HG03571 (cell line): Measurements from ENCODE around the gene EFHC2.
"Not testable (repeated sequence)": the region's sequence is repeated elsewhere in the genome, so short reads cannot be mapped to it uniquely, and the experiment has no call there.

ENCODE experiments used
- ATAC-seq: cut with Tn5 transposase; IDR thresholded peaks from one replicate; pipeline ENCODE4 v1.9.1; 2021; ENCODE audit not compliant: unreplicated experiment

Gene EFHC2

DNA sequence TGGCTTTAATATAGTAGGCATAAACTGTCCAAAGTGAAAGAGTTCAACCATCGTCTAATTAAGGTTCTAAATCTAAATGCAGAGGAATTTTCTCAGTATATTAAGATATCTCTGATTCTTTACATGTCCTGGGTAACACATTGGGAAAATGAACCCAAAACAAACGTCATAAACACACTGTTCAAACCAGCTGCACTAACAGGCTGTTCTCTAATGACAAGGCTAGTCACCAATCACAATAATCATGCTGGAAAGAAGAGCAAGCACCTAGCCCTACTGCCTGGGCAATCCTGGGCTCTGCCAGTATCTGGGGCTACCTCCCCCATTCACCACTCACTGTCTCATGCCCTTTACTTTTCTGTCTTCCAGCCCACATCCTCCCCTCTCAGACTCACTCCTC is 107.9 kb downstream of the EFHC2 start:
- ATAC-seq, result no peak

DNA sequence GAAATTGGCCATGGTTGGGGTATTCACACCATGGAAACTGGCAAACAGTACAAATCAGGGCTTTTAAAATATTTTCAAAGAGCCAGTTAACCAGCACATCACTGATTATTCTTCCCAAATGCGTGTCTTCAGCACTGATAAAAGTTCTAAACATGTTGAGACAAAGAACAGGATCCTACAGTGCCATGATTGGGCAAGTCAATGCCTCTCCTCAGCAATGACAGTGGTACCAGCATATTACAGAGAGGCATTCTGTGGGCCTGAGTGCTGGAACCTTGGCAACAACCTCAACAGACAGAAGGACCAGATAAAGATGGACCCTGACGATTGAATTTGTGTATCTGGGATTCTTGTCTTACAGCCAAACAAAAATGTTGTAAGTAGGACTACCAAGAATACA is 108.9 kb downstream of the EFHC2 start:
- ATAC-seq, result no peak

GRCh38 chrX:44234116-44234515 is 109.4 kb downstream of the EFHC2 start:
- no peak for ATAC-seq

GRCh38 chrX:44232081-44232480 is 111.4 kb downstream of the EFHC2 start:
- no peak for ATAC-seq

DNA sequence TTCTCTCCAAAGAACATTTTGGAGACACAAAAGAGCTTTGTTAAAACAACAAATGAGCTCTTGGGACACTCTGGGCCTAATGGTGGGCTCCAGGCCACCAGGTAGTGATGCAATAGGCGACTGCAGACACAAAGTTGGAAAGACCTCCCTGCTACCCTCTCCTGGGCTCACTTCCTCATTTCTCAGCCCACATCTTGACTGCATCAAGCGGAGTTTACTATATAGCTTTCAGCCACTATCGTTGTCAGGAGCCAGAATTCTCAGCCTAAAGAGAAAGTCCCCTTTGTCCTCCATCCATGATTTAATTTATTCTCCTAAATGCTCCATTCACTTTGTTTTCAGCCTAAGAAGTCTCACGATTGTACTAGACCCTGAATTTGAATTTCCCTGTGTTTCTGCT is 114.9 kb downstream of the EFHC2 start:
- peak; percentile 59 for ATAC-seq

DNA sequence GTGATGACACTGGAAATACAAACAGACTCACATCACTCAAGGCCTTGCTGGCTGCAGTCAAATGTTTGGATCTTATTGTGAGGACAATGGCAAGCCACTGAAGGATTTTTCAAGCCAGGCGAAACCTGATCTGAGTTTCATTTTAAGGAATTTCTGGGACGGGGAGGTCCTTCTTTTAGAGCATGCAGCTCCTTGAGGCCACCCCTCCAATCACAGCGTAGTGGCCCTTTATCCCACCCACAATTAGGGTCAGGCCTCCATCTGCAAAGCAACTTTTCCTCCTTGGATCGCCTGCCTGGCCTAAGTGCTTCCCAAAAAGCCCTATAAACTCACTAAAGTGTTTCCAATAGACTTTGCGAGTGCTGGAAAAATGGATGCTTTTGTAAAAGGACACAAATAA is 115.5 kb downstream of the EFHC2 start:
- ATAC-seq, result no peak

GRCh38 chrX:44225667-44226066 is 117.8 kb downstream of the EFHC2 start:
- ATAC-seq, result no peak

- ATAC-seq, result no peak
Measured at GRCh38 chrX:44224760-44225159, 118.7 kb downstream of the EFHC2 start.

- no peak for ATAC-seq
Measured at GRCh38 chrX:44223150-44223549, 120.3 kb downstream of the EFHC2 start.

GRCh38 chrX:44218465-44218864 is 125.0 kb downstream of the EFHC2 start:
- no peak for ATAC-seq

DNA sequence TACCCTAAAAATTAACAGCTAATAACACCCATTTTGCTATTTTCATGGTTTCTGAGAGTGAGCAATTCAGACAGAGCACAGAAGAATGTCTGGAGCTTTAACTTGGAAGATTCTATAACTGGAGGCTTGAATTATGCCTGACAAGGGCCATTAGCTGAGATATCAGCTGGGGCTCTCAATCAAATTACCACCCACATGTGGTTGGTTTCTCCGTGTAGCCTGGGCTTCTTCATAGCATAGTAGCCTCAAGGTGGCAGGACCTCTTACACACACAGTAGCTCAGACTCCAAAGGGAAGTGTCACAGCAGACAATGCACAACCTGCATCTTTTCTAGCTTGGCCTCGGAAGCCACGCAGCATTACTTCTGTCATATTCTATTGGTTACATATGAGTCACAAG is 127.3 kb downstream of the EFHC2 start:
- no peak for ATAC-seq

DNA sequence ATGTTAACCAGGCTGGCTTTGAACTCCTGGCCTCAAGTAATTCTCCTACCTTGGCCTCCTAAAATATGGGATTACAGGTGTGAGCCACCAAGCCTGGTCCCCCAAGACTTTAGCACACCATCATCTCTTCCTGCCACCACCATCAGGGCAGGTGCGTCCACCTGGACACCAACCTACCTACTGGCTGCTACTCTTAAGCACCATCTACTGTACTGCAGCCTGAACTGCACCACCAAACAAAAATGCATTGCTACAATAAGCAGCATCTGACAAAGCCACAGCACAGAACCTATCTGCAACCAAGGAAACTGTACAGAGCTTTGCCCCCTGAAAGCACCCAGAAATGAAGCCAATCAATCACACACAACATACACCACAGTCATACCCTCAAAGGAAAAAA is 139.7 kb downstream of the EFHC2 start:
- ATAC-seq, result no peak

GRCh38 chrX:44202596-44202995 is 140.9 kb downstream of the EFHC2 start:
- no peak for ATAC-seq

GRCh38 chrX:44189116-44189515 is 154.4 kb downstream of the EFHC2 start:
- ATAC-seq, result no peak

GRCh38 chrX:44187915-44188314 is 155.6 kb downstream of the EFHC2 start:
- not testable (repeated sequence) for ATAC-seq

- no peak for ATAC-seq
Measured at GRCh38 chrX:44183329-44183728, 160.1 kb downstream of the EFHC2 start.

DNA sequence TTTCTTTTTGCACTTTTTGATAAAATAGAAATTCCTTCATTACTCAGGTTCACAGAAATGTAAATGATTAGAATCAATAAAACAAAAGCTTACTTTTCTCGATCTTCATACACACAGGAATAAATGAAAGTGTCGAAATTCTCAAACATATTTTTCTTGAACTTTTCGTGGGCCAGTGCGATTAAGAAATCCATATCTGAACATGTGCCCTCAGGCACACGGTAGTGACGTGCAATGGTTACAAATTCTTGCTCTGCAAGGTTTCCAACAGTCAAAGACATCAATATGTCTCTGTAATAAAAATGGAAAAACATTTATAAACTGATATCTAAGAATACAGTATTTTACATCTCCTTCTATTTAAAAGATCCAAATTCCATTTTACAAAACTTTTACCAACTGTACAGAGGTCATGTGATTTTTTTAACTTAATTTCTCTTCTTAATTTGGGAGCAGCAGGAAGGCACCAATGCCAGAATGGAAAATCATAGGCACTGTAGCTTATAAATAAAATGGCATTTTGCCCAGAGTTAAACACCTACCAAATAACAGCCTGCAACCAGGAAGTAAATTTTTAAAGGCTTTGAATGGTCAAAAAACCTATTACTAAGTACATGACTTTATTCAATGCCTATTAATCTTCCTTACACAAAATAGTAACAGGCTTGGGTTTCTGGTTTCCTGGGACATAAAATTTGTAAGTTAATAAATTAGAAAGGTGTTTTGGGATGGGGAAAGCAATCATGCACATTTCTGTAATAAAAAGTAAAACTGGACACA is 165.0 kb downstream of the EFHC2 start:
- no peak for ATAC-seq

GRCh38 chrX:44175455-44175854 is 168.0 kb downstream of the EFHC2 start:
- ATAC-seq, result no peak

DNA sequence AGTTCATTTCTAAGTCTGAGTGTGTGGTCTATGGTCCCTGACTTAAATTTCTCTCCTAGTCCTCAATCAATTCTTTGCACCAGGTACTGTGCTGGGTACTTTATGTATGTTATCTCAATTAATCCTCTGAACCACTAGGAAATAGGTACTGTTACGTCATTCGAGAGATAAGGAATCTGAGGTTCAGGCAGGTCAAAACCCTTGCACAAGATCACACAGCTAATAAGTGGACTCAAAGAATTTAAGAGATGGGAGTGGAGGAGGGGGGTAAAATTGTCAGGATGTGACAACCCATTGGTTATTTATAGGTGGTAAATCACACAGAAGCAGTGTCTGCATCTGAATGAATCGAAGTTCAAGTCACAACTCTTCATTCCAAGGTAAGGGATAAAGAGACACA is 169.4 kb downstream of the EFHC2 start:
- ATAC-seq, result no peak

DNA sequence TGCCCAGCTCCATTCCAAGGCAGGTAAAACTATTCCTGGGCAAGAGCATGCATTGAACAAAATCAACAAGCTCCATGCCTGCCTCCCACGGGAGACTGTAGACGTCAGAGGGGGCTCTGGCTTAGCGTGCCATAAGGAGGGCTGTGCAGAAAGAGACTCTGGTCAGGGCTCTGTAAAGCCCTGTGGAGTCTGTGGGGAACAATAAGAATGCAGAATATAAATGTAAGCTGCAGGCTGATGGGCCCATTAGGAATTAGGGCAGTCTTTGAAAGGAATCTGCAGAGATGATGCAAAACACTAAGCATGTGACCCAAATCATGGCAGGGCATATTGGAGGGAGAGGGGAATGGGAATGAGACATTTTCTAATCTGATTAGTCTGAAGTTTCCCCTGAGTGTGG is 170.3 kb downstream of the EFHC2 start:
- ATAC-seq, result no peak

GRCh38 chrX:44167116-44167515 is 176.4 kb downstream of the EFHC2 start:
- ATAC-seq, result no peak

- ATAC-seq, result no peak
Measured at GRCh38 chrX:44162964-44163475, 180.5 kb downstream of the EFHC2 start.

DNA sequence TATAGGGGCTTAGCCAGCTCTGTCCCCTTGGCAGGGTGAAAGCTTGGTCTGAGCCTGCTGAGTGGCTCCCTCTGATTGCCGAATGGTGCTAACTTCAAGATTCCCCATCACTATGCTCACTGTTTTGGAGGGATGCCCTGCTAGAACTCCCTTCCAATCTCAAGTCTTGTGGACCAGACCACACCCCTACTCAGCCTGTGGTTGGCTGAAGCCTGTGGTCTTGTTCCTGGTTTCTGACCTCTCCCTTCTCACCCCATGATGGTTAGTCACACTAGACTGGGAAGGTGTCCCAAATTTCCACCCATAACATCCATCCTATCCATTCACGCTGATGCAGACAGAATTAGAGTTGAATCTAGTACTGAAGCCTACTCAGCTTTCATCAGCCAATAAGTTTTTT is 185.6 kb downstream of the EFHC2 start:
- ATAC-seq, result no peak
